Neutrophil (primary cell): Measurements from ENCODE around the gene SEC61A1.

Experiments
- H3K27ac ChIP-seq: fragments of 200-600 bp; sonication (generic); 2 replicates; pipeline ENCODE4 v1.5.1; 2016; ENCODE audit warnings: mild to moderate bottlenecking, moderate library complexity
- H3K27me3 ChIP-seq: fragments of 200-600 bp; sonication (generic); 2 replicates; pipeline ENCODE4 v1.6.0; 2016; ENCODE audit warnings: mild to moderate bottlenecking
- H3K36me3 ChIP-seq: fragments of 200-600 bp; sonication (generic); 2 replicates; pipeline ENCODE4 v1.5.1; 2017
- H3K4me1 ChIP-seq, 2 experiments: fragments of 200-600 bp in 1 of 2; sonication (generic) in 1 of 2; 1 replicate in 1 of 2; 2 replicates in 1 of 2; pipeline versions ENCODE4 v1.5.1 to v1.6.1; 2013 to 2016; ENCODE audit warnings: low read depth in 1 of 2, low read length in 1 of 2, mild to moderate bottlenecking in 1 of 2, moderate library complexity in 1 of 2; ENCODE audit not compliant: control insufficient read depth in 1 of 2, insufficient read depth in 1 of 2
- H3K4me3 ChIP-seq, 2 experiments: fragments of 200-600 bp in 1 of 2; sonication (generic) in 1 of 2; 1 replicate in 1 of 2; 2 replicates in 1 of 2; pipeline ENCODE4 v1.5.1; 2013 to 2016; ENCODE audit warnings: low read depth in 1 of 2, low read length in 1 of 2, mild to moderate bottlenecking in 1 of 2, moderate library complexity in 1 of 2
- H3K9me3 ChIP-seq: fragments of 200-600 bp; sonication (generic); 2 replicates; pipeline ENCODE4 v1.5.1; 2016
- TF ChIP-seq, protein P1 (sequence below): fragments of 200-600 bp; sonication (generic); IDR thresholded peaks from 2 replicates; pipeline ENCODE4 v1.5.1; 2016; ENCODE audit warnings: antibody characterized with exemption

Gene SEC61A1

DNA sequence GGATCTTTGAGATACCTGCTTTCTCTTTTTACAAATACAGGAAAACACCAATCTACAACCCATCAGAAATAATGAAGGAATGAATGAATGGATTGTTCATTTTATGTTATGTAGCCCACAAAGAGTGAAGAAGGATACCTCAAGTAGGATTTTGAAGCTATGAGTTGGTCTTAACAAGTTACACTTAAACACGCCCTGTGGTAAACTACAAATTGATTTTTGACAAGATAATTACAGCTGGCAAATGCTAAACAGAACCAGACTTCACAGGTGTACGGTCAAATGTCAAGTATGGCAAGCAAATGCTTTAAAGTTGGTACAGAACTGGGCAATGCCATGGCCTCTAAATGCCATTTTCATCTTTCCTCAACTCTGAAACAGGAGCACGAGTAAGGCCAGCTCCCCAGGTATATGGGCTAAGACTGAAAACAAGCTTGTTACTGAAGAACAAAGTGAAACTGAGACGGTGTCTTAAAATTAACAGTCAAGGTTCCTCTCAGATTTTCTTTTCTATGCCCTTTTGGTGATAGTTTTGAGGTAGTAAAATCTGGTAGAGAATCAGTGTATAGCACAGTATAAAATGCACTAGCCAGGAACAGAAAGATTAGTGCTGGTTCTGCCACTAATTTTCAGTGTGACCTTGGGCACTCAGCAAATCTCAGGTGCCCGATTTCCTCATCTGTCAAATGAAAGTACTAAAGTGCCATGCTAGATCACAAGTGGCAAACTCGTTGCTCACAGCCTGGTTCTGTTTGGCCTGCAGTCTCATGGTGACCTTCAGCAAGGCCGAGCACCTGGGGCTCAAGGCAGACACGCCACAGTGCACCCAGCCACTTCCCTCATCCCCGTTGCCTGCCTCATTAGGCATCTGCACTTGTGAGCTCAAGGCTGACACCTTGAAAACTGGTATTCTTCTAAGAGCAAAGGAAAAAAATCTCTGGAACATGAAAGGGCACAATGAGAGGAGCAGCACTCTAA, 61.9 kb downstream of the SEC61A1 start:
- Histone ChIP-seq H3K36me3 (peaks cover 5% of the 10 kb centered on the region), H3K9me3 (no peaks in the 10 kb centered on the region), H3K4me3 (no peak overlapping the region), H3K27me3 (no peaks in the 10 kb centered on the region), H3K4me1 (no peaks in the 10 kb centered on the region), H3K27ac (no peak overlapping the region)
- TF ChIP-seq, protein P1, sequence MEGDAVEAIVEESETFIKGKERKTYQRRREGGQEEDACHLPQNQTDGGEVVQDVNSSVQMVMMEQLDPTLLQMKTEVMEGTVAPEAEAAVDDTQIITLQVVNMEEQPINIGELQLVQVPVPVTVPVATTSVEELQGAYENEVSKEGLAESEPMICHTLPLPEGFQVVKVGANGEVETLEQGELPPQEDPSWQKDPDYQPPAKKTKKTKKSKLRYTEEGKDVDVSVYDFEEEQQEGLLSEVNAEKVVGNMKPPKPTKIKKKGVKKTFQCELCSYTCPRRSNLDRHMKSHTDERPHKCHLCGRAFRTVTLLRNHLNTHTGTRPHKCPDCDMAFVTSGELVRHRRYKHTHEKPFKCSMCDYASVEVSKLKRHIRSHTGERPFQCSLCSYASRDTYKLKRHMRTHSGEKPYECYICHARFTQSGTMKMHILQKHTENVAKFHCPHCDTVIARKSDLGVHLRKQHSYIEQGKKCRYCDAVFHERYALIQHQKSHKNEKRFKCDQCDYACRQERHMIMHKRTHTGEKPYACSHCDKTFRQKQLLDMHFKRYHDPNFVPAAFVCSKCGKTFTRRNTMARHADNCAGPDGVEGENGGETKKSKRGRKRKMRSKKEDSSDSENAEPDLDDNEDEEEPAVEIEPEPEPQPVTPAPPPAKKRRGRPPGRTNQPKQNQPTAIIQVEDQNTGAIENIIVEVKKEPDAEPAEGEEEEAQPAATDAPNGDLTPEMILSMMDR, result no peak
